Jurkat, Clone E6-1 (cell line): ENCODE data around the gene SHB.
"Not testable (repeated sequence)": the region's sequence is repeated elsewhere in the genome, so short reads cannot be mapped to it uniquely, and the experiment has no call there.

Experiments
- DNase-seq: peaks from one replicate; pipeline ENCODE4 v3.0.0-alpha.2; 2011; ENCODE audit warnings: low read depth, low spot score
- H3K4me3 ChIP-seq: 2 replicates; pipeline ENCODE4 v1.5.1; 2011; ENCODE audit warnings: mild to moderate bottlenecking, low read length, control low read depth, moderate library complexity

SHB gene

GRCh38 chr9:37967014-37967760, 101.8 kb downstream of the SHB start:
- no peak overlapping the region for H3K4me3 ChIP-seq
- DNase-seq, result no peak

GRCh38 chr9:37966412-37967013, 102.5 kb downstream of the SHB start:
- H3K4me3 ChIP-seq, result no peak overlapping the region
- no peak for DNase-seq

GRCh38 chr9:37965676-37966345, 103.2 kb downstream of the SHB start:
- not testable (repeated sequence) for H3K4me3 ChIP-seq
- DNase-seq, result peak; percentile 25

- H3K4me3 ChIP-seq, result no peak overlapping the region
- no peak for DNase-seq
Observed at GRCh38 chr9:37965116-37965515, 103.9 kb downstream of the SHB start.

GRCh38 chr9:37964740-37965081, 104.3 kb downstream of the SHB start:
- H3K4me3 ChIP-seq, result no peak overlapping the region
- no peak for DNase-seq

GRCh38 chr9:37963936-37964739, 104.9 kb downstream of the SHB start:
- no peak for DNase-seq
- H3K4me3 ChIP-seq, result no peak overlapping the region

- H3K4me3 ChIP-seq, result no peak overlapping the region
- no peak for DNase-seq
Observed at GRCh38 chr9:37961351-37961750, 107.7 kb downstream of the SHB start.

GRCh38 chr9:37960631-37961030, 108.4 kb downstream of the SHB start:
- no peak overlapping the region for H3K4me3 ChIP-seq
- no peak for DNase-seq

GRCh38 chr9:37959976-37960375, 109.1 kb downstream of the SHB start:
- no peak for DNase-seq
- H3K4me3 ChIP-seq, result no peak overlapping the region

- no peak for DNase-seq
- no peak overlapping the region for H3K4me3 ChIP-seq
Observed at GRCh38 chr9:37958154-37958553, 110.9 kb downstream of the SHB start.

GRCh38 chr9:37957664-37957953, 111.4 kb downstream of the SHB start:
- no peak for DNase-seq
- H3K4me3 ChIP-seq, result no peak overlapping the region

- no peak overlapping the region for H3K4me3 ChIP-seq
Observed at GRCh38 chr9:37956904-37957663, 111.9 kb downstream of the SHB start.

GRCh38 chr9:37956423-37956820, 112.6 kb downstream of the SHB start:
- H3K4me3 ChIP-seq, result no peak overlapping the region
- DNase-seq, result no peak

More at GRCh38 chr9:37956904-37957663, 111.9 kb downstream of the SHB start:
- no peak for DNase-seq

- no peak for DNase-seq
- no peak overlapping the region for H3K4me3 ChIP-seq
Observed at GRCh38 chr9:37955781-37956422, 113.1 kb downstream of the SHB start.

- H3K4me3 ChIP-seq, result no peak overlapping the region
- DNase-seq, result no peak
Observed at GRCh38 chr9:37954581-37954981, 114.4 kb downstream of the SHB start.

- no peak overlapping the region for H3K4me3 ChIP-seq
- no peak for DNase-seq
Observed at GRCh38 chr9:37953775-37954437, 115.1 kb downstream of the SHB start.

GRCh38 chr9:37953206-37953774, 115.7 kb downstream of the SHB start:
- no peak overlapping the region for H3K4me3 ChIP-seq
- no peak for DNase-seq

- H3K4me3 ChIP-seq, result no peak overlapping the region
- no peak for DNase-seq
Observed at GRCh38 chr9:37952731-37953130, 116.3 kb downstream of the SHB start.
